Measurements from ENCODE around the gene MMP7. TPM values are rescaled to one million over a fixed set of nuclear protein-coding genes. Genes with fewer than 3 reads are reported as not detected.
A peak's percentile ranks its signal among the peaks of the same experiment; 100 is the strongest.

The MMP7 gene, protein sequence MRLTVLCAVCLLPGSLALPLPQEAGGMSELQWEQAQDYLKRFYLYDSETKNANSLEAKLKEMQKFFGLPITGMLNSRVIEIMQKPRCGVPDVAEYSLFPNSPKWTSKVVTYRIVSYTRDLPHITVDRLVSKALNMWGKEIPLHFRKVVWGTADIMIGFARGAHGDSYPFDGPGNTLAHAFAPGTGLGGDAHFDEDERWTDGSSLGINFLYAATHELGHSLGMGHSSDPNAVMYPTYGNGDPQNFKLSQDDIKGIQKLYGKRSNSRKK
- 1.4 TPM in 1 of 2 replicates, not detected in the other for total RNA-seq
- polyA plus RNA-seq: 0.25 and 0.65 TPM in 2 replicates
- polyA plus RNA-seq (2011; cell fraction: cytosol; rRNA removed): 0.78 and 1.1 TPM in 2 replicates
- 0.14 and 0.52 TPM in 2 replicates for polyA plus RNA-seq (2011; cell fraction: nucleus; rRNA removed)
- 14.7 and 19.3 TPM in 2 replicates for polyA plus RNA-seq (2012)
- 0.19 and 0.51 TPM in 2 replicates for polyA minus RNA-seq
- not detected for polyA minus RNA-seq (2011; cell fraction: cytosol; rRNA and poly(A)+ RNA removed)
- polyA minus RNA-seq (2011; cell fraction: nucleus; rRNA and poly(A)+ RNA removed): 0.43 TPM in 2 replicates
- Bru-seq, nascent RNA: percentile 14 among the genes with signal in this experiment
- BruChase-seq, experiment 1, labeled RNA remaining after a 6-hour chase: percentile 19 among the genes with signal in this experiment
- percentile 8 among the genes with signal in this experiment for BruChase-seq, experiment 2, labeled RNA remaining after a 2-hour chase
- long read RNA-seq, partial matches to known transcripts: 2 of 4 reads
- long read RNA-seq, other reads (novel, unspliced or antisense): 0 of 4 reads

DNA sequence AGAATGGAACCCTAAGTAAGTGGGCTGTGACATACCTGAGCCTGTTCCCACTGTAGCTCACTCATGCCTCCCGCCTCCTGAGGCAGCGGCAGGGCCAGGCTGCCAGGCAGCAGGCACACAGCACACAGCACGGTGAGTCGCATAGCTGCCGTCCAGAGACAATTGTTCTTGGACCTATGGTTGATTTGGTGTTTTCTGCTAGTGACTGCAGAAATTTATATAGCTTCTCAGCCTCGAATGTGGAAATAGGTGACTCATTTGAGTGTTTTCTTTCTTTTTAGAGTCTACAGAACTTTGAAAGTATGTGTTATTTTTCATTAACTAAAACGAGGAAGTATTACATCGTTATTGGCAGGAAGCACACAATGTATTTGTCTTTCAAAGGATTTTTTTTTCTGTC is at the start of gene MMP7:
Gene MMP7 (minus strand): TSS at position 190 of the 400 bp plus-strand sequence. CDS start 47 bp downstream, at position 143.
- Histone ChIP-seq H4K20me1 (replicated peaks; ENCODE audit: control insufficient read depth, extremely low read depth, insufficient read depth, low read length) (no peaks in the 10 kb centered on the region), H3K9ac (replicated peaks; ENCODE audit: extremely low read depth, insufficient read depth, low read length) (peak within 1 kb of the TSS; percentile 3), H3K4me3 (replicated peaks in 1 of 3; ENCODE audit: insufficient read depth in 1 of 3, low read depth in 1 of 3, low read length in 3 of 3) (peak within 1 kb of the TSS in 2 of 3 experiments; percentile 6 to 11), H3K27me3 (ENCODE audit: control insufficient read depth in 2 of 2, insufficient read depth in 2 of 2, low read length in 2 of 2) (peaks cover 0 to 3% of the 10 kb centered on the region in 2 experiments), H3K27ac (ENCODE audit: insufficient read depth, low read depth, low read length) (peak within 1 kb of the TSS; percentile 37), H3K9me1 (replicated peaks; ENCODE audit: control insufficient read depth, extremely low read depth, insufficient read depth, low read length) (no peaks in the 10 kb centered on the region), H3K36me3 (ENCODE audit: control insufficient read depth in 2 of 2, extremely low read depth in 1 of 2, insufficient read depth in 2 of 2, low read length in 2 of 2) (no peaks in the 10 kb centered on the region), H3K4me1 (ENCODE audit: control insufficient read depth, extremely low read depth, insufficient read depth, low read length) (peaks cover 14% of the 10 kb centered on the region), H3K79me2 (ENCODE audit: control insufficient read depth, insufficient read depth, low read length) (no peaks in the 10 kb centered on the region), H3K4me2 (ENCODE audit: insufficient read depth, low read length) (peak within 1 kb of the TSS; percentile 35), H2AFZ (ENCODE audit: low read depth, low read length) (peak within 1 kb of the TSS; percentile 58), H3K9me3 (replicated peaks; ENCODE audit: control insufficient read depth, insufficient read depth, low read length) (no peaks in the 10 kb centered on the region)
- ChIA-PET CTCF (interaction anchor here (0.8 to 2.3 kb wide), 4 partner anchors 9 to 136 kb away, joined by 3 to 8 read pairs (median 4); no protein-coding TSS in a partner anchor), POLR2A (no interaction called here)
- DNase-seq (ENCODE audit: low read depth, low spot score) (peak; percentile 89), FAIRE-seq (peak; percentile 67)
- no TSS peak for BruUV-seq (replicated peaks)
- intact Hi-C loops (cut with micrococcal nuclease): no loop called here
- TF ChIP-seq POLR2A (IDR thresholded peaks at IDR 0.05; ENCODE audit: low read depth, low read length) (no peak), FOS (IDR thresholded peaks at IDR 0.05; ENCODE audit: borderline replicate concordance, insufficient read depth, low read length) (peak; percentile 52), MYC (IDR thresholded peaks at IDR 0.05; ENCODE audit: low read depth, low read length) (no peak), EZH2 (IDR thresholded peaks at IDR 0.05; ENCODE audit: borderline replicate concordance, low read depth, low read length, severe bottlenecking) (no peak), POLR2AphosphoS5 (IDR thresholded peaks at IDR 0.05; ENCODE audit: insufficient read depth, low read depth, low read length) (peak; percentile 24), GATA2 (IDR thresholded peaks at IDR 0.05; ENCODE audit: insufficient read depth, insufficient read length, low read depth, low read length) (no peak), JUN (IDR thresholded peaks at IDR 0.05; ENCODE audit: borderline replicate concordance, insufficient read depth, insufficient read length, low read depth) (peak; percentile 49)
- TF ChIP-seq, protein P1, sequence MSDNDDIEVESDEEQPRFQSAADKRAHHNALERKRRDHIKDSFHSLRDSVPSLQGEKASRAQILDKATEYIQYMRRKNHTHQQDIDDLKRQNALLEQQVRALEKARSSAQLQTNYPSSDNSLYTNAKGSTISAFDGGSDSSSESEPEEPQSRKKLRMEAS (IDR thresholded peaks at IDR 0.05; ENCODE audit: insufficient read depth, insufficient read length): no peak
- TF ChIP-seq, protein P2, sequence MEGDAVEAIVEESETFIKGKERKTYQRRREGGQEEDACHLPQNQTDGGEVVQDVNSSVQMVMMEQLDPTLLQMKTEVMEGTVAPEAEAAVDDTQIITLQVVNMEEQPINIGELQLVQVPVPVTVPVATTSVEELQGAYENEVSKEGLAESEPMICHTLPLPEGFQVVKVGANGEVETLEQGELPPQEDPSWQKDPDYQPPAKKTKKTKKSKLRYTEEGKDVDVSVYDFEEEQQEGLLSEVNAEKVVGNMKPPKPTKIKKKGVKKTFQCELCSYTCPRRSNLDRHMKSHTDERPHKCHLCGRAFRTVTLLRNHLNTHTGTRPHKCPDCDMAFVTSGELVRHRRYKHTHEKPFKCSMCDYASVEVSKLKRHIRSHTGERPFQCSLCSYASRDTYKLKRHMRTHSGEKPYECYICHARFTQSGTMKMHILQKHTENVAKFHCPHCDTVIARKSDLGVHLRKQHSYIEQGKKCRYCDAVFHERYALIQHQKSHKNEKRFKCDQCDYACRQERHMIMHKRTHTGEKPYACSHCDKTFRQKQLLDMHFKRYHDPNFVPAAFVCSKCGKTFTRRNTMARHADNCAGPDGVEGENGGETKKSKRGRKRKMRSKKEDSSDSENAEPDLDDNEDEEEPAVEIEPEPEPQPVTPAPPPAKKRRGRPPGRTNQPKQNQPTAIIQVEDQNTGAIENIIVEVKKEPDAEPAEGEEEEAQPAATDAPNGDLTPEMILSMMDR (IDR thresholded peaks at IDR 0.05; ENCODE audit: extremely low read depth in 1 of 2, insufficient read depth in 1 of 2, low read depth in 1 of 2, low read length in 2 of 2): no peak
- dilution Hi-C loops (cut with MboI; ENCODE audit: extremely low pct_ligation_motif_present, low sequenced_read_pairs): no loop called here
